ENCODE results near the gene MYO7B.
A peak's percentile ranks its signal among the peaks of the same experiment; 100 is the strongest.

Gene MYO7B

GRCh38 chr2:127638361-127639110, 103.1 kb downstream of the MYO7B start:
- DNase-seq (ENCODE audit: low read depth): no peak

DNA sequence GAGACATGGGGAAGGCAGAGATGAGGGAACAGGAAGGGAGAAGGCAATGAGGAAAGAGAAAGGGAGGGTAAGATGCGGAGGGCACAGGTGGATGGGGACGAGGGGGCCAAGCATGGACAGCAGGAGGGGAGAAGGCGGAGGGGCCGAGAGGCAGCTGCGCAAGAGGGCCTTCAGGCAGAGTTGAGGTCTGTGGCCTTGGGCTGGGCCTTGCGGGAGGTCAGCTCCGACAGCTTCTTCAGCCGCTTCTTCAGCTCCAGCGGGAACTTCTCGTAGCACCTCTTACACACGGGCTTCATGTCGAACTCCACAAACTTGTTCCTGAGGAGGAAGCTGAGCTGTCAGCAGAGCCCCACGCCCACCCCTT, 103.6 kb downstream of the MYO7B start:
- DNase-seq (ENCODE audit: low read depth): no peak

- no peak for DNase-seq (ENCODE audit: low read depth)
Observed at GRCh38 chr2:127640082-127641072, 104.9 kb downstream of the MYO7B start.

DNA sequence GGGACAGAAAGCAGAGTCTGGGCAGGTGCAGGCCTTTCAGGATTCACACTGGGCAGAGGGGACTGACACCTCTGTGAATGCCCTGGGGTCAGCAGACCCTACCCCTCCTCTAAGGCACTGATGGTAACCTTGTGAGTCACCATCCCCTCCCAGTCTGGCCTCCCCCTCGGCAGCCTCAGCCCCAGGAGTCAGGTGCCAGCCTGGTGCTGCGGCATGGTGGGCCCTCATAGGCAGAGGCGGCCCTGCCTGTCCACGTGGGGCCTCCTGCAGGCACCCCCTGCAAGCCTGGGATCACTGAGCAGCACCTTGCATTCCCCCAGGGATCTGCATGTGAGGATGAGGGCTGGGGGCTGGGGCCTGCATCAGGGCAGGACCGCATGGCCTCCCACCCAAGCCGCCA, 105.7 kb downstream of the MYO7B start:
- no peak for DNase-seq (ENCODE audit: low read depth)

- peak; percentile 13 for DNase-seq (ENCODE audit: low read depth)
Observed at GRCh38 chr2:127641846-127642507, 106.5 kb downstream of the MYO7B start.

- DNase-seq (ENCODE audit: low read depth): no peak
Observed at GRCh38 chr2:127642706-127643438, 107.4 kb downstream of the MYO7B start.

- no peak for DNase-seq (ENCODE audit: low read depth)
Observed at GRCh38 chr2:127643439-127644065, 108.1 kb downstream of the MYO7B start.

DNA sequence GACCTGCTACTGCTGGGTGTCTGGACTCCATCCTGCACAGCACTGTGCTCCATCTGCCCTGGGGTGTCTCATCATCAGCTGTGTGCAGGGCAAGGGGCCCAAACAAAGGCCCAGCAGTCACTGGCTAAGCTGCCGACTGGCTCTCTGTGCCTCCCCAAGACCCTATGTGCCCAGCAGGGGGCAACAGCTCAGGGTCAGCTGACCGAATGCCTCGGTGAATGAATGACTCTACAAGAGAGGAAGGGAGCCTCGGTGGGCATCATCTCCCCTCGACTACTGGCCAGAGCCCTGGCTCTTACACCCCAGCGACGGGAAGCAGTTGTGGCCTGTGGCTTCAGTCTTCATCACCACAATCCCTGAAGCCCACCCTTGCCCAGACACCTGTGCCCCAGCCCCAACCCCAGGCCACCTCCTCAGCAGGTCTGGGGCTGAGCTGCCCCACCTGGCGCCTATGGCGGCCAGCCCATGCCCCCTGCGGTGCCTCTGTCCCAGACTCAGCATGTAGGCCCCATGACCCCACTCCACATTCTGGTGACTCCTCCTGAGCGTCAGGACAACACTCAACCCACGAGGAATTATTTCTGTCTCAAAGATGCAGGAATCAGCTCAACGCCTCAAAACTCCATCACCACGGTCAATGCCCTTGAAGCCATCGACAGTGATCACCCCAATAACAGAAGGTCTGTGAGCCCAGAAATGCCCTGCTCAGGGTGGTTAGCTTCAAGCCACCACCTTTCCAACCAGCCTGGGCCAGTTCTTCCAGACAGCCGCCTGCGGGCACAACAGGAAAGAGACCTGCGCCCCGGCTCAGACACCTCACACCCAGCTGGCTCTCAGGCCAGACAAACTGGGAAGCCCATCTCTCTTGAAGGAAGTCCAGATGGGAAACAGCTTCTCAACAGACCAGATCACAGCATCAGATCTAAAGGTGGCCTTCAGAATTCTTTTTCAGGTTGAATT, 108.9 kb downstream of the MYO7B start:
- DNase-seq (ENCODE audit: low read depth): no peak

- DNase-seq (ENCODE audit: low read depth): no peak
Observed at GRCh38 chr2:127645026-127645394, 109.5 kb downstream of the MYO7B start.

GRCh38 chr2:127645395-127646291, 110.2 kb downstream of the MYO7B start, which contains the start of gene GPR17:
GPR17 (plus strand) TSS chr2:127646153; CDS start chr2:127650736, 4,583 bp downstream.
- DNase-seq (ENCODE audit: low read depth): no peak

- no peak for DNase-seq (ENCODE audit: low read depth)
Observed at GRCh38 chr2:127646487-127647241, 111.2 kb downstream of the MYO7B start.

DNA sequence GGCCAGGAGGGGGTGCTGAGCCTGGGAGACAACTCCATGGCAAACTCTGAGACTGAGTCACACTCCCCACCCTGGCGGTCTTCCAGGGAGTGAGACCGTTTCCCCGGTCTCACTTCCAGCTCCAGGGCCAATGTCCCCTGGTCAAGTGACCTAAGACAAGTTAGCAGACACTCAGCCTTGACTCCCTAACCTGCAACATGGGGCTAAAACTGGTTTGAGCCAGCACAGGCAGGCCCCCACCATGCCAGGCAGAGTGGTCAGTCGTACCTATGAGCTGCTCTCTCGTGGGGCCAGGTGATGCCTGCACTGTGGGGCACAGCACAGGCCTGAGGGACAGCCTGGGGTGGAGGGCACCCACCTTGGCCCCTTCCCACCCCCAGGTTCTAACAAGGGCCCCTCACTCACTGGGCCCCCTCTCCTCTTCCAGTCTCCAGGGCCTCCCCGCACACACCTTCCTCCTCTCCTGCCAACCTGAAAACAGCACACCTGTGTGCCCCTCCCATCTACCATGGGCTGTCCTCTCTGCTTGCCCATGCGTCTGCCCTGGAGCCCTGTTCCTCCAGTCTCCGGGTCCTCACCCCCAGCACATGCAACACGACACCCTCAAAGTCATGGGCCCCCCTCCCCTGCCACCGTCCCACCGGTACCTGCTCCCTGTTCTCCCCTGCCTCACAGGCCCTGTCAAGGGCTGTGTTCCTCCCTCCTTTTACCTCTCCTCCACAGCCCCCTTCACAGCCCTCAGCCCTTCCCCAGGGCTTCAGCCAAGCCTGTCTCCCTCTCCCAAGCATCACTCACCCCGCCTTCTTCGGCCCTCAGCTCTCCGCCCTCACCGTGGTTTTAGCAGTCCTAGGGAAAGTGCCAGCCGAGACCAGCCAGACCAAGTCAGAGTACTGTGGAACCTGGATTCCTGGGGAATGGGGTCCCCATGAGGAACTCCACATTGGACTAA, 112.0 kb downstream of the MYO7B start:
- DNase-seq (ENCODE audit: low read depth): no peak

DNA sequence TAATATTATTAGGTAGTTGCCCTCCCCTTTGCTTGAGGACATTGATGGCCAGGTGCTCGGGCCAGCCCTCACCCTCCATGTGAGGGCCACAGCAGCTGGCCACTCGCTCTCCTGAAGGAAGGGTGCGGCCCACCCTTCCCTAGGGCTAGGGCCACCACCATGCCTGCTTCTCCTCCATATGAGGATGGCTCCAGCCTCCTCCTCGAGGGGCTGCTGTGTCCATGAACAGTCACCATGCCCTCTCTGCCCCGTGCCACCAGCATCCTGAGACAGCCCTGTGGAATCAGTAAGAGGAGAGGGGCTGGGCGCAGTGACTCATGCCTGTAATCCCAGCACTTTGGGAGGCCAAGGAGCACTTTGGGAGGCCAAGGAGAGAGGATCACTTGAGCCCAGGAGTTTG, 112.8 kb downstream of the MYO7B start:
- DNase-seq (ENCODE audit: low read depth): no peak

DNA sequence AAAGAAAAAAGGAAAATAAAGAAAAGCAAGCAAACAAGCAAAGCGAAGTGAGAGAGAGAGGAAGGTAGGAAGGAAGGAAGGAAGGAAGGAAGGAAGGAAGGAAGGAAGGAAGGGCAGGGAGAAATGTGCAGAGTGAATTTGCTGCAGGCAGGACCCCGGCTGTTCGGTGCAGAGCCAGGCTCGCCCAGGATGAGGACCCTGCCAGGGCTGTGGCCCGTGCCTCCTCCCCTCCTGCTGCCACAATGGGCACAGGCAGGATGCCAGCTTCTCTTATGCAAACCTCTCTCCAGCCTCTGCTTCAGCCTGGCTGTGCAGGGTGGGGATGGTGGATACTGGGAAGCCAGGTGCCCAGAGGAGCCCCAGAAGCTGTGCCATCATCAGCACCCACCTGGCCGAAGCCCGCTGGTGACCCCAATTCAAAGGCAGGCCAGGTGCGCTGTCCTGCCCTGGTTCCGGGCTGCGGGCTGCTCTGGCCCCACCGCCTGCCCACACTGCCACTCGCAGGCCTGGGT, 113.7 kb downstream of the MYO7B start:
- DNase-seq (ENCODE audit: low read depth): no peak

DNA sequence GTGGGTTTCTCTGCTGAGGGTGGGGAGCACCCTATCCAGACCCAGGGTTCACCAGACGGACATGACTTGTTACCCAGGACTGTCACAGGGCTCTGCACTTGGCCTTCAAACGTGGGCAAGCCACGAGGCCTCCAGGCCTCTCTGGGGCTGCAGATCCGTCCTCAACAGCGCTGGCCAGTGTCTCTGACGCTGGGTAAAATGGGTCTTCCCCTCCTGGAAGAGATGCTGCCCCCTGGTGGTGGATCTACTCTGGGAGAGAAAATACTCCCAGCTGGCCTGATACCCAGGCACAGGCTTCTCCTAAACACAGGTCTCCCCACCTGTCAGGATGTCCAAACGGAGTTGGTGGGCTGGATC, 114.2 kb downstream of the MYO7B start:
- DNase-seq (ENCODE audit: low read depth): peak; percentile 72

GRCh38 chr2:127650041-127650784, 114.7 kb downstream of the MYO7B start:
- DNase-seq (ENCODE audit: low read depth): no peak
